CD4-positive, alpha-beta T cell (primary cell): ENCODE results near the gene NPAS3. TPM values are rescaled to one million over a fixed set of nuclear protein-coding genes. Genes with fewer than 3 reads are reported as not detected.

Experiments
- ATAC-seq: fragments of 200-7000 bp; cut with Tn5 transposase; one replicate; pipeline ENCODE4 v1.10.0; 2022; ENCODE audit warnings: mild to moderate bottlenecking; ENCODE audit not compliant: poor library complexity
- CTCF ChIA-PET: fragments of 350-600 bp; sonication (Branson Sonifier 250); formaldehyde crosslinking; loops from one replicate; lab custom pipeline; 2021; ENCODE audit warnings: antibody characterized with exemption, inconsistent platforms; lab: Charles Lee
- POLR2A ChIA-PET: fragments of 350-600 bp; sonication (Branson Sonifier 250); formaldehyde crosslinking; loops from one replicate; lab custom pipeline; 2021; ENCODE audit warnings: antibody characterized with exemption, inconsistent platforms; lab: Charles Lee
- DNase-seq, 14 experiments: peaks; one replicate each; pipeline ENCODE4 v3.0.0-alpha.2; 2013 to 2020; ENCODE audit warnings: mixed read lengths in 2 of 14
- H3K27ac ChIP-seq, 2 donors: one replicate each; pipeline versions ENCODE4 v1.5.1 to v1.7.0; 2013; ENCODE audit warnings: low read length in 2 of 2, low read depth in 1 of 2, mild to moderate bottlenecking in 1 of 2
- H3K27me3 ChIP-seq, 2 experiments: 1 replicate in 1 of 2; 2 replicates in 1 of 2; pipeline versions ENCODE4 v1.6.1 to v1.7.0; 2013; ENCODE audit warnings: low read length in 2 of 2, control low read depth in 1 of 2, mild to moderate bottlenecking in 1 of 2, moderate library complexity in 1 of 2; ENCODE audit not compliant: insufficient read depth in 2 of 2, control insufficient read depth in 1 of 2
- H3K36me3 ChIP-seq: one replicate; pipeline ENCODE4 v1.6.1; 2013; ENCODE audit warnings: low read length, control low read depth; ENCODE audit not compliant: insufficient read depth
- H3K4me1 ChIP-seq: one replicate; pipeline ENCODE4 v1.6.1; 2013; ENCODE audit warnings: low read length, control low read depth; ENCODE audit not compliant: insufficient read depth
- H3K4me3 ChIP-seq: one replicate; pipeline ENCODE4 v1.5.1; 2013; ENCODE audit warnings: mild to moderate bottlenecking, low read length, moderate library complexity
- H3K9me3 ChIP-seq, 2 experiments: 1 replicate in 1 of 2; 2 replicates in 1 of 2; pipeline versions ENCODE4 v1.6.1 to v1.7.0; 2013; ENCODE audit warnings: low read length in 2 of 2, mild to moderate bottlenecking in 2 of 2, control low read depth in 1 of 2, moderate library complexity in 1 of 2; ENCODE audit not compliant: control insufficient read depth in 1 of 2, insufficient read depth in 1 of 2
- H3K27ac Mint-ChIP-seq: one replicate; pipeline ENCODE4 v1.8.0; 2020; ENCODE audit warnings: mixed read lengths
- H3K27me3 Mint-ChIP-seq: one replicate; pipeline ENCODE4 v1.8.0; 2021; ENCODE audit warnings: mixed read lengths
- H3K36me3 Mint-ChIP-seq: one replicate; pipeline ENCODE4 v1.8.0; 2021; ENCODE audit warnings: low read depth, mixed read lengths
- H3K4me1 Mint-ChIP-seq: one replicate; pipeline ENCODE4 v1.8.0; 2021; ENCODE audit warnings: low read depth, mixed read lengths
- H3K4me3 Mint-ChIP-seq: one replicate; pipeline ENCODE4 v1.8.0; 2020; ENCODE audit warnings: mild to moderate bottlenecking, mixed read lengths
- H3K9me3 Mint-ChIP-seq: one replicate; pipeline ENCODE4 v1.8.0; 2020; ENCODE audit warnings: mixed read lengths
- intact Hi-C, 2 experiments: fragments of 100-400 bp; cut with DNase I in 1 of 2; cut with micrococcal nuclease in 1 of 2; formaldehyde crosslinking; loops; one replicate each; pipeline versions ENCODE4 v1.15.1 to v1.9.0; 2023 to 2025; cut with DNase I, micrococcal nuclease
- total RNA-seq, 174 experiments: library from RNA in 2 of 174; stranded (reverse) in 2 of 174; gene quantifications; one replicate each; pipeline ENCODE4 v1.2.3 and lab custom pipeline; 2021 to 2026
- TF ChIP-seq, protein P1 (sequence below): fragments of 200-600 bp; IDR thresholded peaks from one replicate; pipeline ENCODE4 v1.8.0; 2022; ENCODE audit warnings: antibody characterized with exemption, mild to moderate bottlenecking

NPAS3 gene
- total RNA-seq, 2 experiments from 2014 or later: not detected

DNA sequence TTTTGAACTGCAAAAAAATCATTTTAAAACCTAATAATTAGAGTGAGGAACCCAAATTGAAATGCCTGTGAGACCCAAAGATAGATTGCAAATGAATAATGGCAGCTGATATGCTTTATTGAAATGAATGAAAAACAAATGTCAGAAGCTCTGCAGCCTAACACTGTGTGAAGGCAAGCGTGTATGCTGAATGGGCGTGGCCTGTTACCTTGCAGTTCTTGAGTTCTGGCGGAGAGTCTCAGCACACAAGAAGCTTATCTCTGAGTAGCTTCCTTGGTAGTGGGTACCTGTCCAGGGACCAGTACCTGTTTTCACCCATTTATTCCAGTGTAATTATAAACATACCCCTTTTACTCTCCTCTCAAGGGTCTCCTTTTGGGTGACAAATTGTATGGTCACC is 341.2 kb downstream of the NPAS3 start:
- Histone ChIP-seq H3K27ac (no peak overlapping the region), H3K4me3 (no peak overlapping the region), H3K9me3 (no peaks in the 10 kb centered on the region), H3K36me3 (no peaks in the 10 kb centered on the region), H3K27me3 (no peaks in the 10 kb centered on the region), H3K4me1 (no peaks in the 10 kb centered on the region)
- H3K4me1 Mint-ChIP-seq: no peaks in the 10 kb centered on the region
- intact Hi-C loops: no loop called here
- TF ChIP-seq, protein P1, sequence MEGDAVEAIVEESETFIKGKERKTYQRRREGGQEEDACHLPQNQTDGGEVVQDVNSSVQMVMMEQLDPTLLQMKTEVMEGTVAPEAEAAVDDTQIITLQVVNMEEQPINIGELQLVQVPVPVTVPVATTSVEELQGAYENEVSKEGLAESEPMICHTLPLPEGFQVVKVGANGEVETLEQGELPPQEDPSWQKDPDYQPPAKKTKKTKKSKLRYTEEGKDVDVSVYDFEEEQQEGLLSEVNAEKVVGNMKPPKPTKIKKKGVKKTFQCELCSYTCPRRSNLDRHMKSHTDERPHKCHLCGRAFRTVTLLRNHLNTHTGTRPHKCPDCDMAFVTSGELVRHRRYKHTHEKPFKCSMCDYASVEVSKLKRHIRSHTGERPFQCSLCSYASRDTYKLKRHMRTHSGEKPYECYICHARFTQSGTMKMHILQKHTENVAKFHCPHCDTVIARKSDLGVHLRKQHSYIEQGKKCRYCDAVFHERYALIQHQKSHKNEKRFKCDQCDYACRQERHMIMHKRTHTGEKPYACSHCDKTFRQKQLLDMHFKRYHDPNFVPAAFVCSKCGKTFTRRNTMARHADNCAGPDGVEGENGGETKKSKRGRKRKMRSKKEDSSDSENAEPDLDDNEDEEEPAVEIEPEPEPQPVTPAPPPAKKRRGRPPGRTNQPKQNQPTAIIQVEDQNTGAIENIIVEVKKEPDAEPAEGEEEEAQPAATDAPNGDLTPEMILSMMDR: no peak
- CTCF ChIA-PET: no interaction called here
- H3K4me3 Mint-ChIP-seq: no peak overlapping the region
- POLR2A ChIA-PET: no interaction called here
- no peak overlapping the region for H3K27ac Mint-ChIP-seq
- DNase-seq (no peak), ATAC-seq (no peak)
- no peaks in the 10 kb centered on the region for H3K27me3 Mint-ChIP-seq
- H3K36me3 Mint-ChIP-seq: no peaks in the 10 kb centered on the region
- H3K9me3 Mint-ChIP-seq: no peaks in the 10 kb centered on the region

DNA sequence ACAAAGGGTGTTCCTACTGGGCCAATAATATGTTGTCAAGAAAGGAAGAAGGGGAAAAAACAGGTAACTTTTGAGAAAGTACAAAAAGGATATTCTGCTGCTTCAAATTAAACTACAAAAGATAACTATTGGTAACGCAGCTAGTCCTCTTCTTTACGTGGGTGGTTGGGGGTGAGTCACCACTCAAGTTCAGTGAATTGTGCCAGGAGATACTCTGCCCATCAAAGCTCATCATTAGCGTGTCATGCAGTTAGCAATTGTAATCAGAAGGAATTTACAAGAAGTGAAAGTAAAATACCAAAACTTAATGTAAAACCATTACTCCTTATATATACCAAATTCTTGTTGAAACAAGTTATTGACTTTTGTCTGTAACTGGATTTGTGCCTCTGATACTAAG is 342.0 kb downstream of the NPAS3 start:
- Mint-ChIP-seq H3K36me3 (no peaks in the 10 kb centered on the region), H3K9me3 (no peaks in the 10 kb centered on the region), H3K27ac (no peak overlapping the region), H3K4me1 (no peaks in the 10 kb centered on the region), H3K4me3 (no peak overlapping the region), H3K27me3 (no peaks in the 10 kb centered on the region)
- CTCF ChIA-PET: no interaction called here
- intact Hi-C loops: no loop called here
- Histone ChIP-seq H3K27ac (no peak overlapping the region), H3K36me3 (no peaks in the 10 kb centered on the region), H3K4me1 (no peaks in the 10 kb centered on the region), H3K27me3 (no peaks in the 10 kb centered on the region), H3K4me3 (no peak overlapping the region), H3K9me3 (no peaks in the 10 kb centered on the region)
- TF ChIP-seq, protein P1: no peak
- POLR2A ChIA-PET: no interaction called here
- ATAC-seq (no peak), DNase-seq (no peak)

DNA sequence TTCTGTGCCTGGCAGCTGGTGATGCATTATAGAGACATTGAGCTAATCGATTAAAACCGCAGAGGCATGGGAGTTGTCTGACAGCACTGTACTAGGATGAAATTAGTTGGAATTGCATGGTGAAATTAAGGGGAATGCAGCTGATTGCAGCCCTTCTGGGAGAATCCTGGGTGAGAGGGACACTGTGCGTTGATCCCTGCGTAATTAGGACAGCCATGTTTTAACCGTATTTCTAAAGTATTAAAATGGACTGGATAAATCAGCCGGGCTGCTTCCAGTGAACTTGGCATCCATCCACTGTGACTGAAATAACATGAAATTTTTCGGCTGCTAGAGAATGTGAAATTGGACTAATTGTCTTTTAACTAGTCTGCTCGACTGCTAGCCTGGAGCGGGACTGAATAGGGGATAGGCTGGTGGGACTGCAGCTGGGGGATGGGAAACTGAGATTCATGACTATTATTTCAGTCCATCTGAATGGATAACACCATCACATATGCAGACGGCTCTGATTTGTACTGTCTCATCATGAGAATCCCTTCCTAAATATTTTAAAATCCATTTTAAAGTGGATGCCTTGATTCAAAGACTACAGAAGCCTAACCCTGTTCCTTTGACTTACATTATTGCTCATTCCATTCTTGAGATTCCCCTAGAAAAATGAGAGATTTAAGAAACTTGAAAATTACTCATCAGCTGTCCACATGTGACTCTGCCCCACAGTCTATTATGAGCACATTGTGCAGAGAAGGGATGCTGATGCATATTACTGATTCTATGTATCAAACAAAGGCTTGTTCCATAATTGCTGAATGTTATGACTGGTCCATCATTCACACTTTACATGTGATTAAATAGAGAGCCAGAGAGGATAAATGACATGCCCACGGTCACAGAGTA is 343.9 kb downstream of the NPAS3 start:
- no peaks in the 10 kb centered on the region for H3K9me3 Mint-ChIP-seq
- no peaks in the 10 kb centered on the region for H3K36me3 Mint-ChIP-seq
- no peaks in the 10 kb centered on the region for H3K4me1 Mint-ChIP-seq
- ChIA-PET CTCF (no interaction called here), POLR2A (no interaction called here)
- H3K27me3 Mint-ChIP-seq: no peaks in the 10 kb centered on the region
- no peaks in the 10 kb centered on the region for H3K27me3 ChIP-seq
- H3K27ac Mint-ChIP-seq: no peak overlapping the region
- no peaks in the 10 kb centered on the region for H3K4me1 ChIP-seq
- no peak overlapping the region for H3K4me3 Mint-ChIP-seq
- intact Hi-C loops: no loop called here
- H3K36me3 ChIP-seq: no peaks in the 10 kb centered on the region
- DNase-seq (no peak), ATAC-seq (no peak)
- H3K4me3 ChIP-seq: no peak overlapping the region
- no peaks in the 10 kb centered on the region for H3K9me3 ChIP-seq
- TF ChIP-seq, protein P1: no peak
- no peak overlapping the region for H3K27ac ChIP-seq
